Glutamatergic neuron (in vitro differentiated cells): ENCODE measurements around the gene ATP2B3. TPM values are rescaled to one million over a fixed set of nuclear protein-coding genes. Genes with fewer than 3 reads are reported as not detected.
"Not testable (repeated sequence)": the region's sequence is repeated elsewhere in the genome, so short reads cannot be mapped to it uniquely, and the experiment has no call there.

Experiments
- DNase-seq: peaks from one replicate; pipeline ENCODE4 v3.0.0; 2022
- H3K27ac Mint-ChIP-seq: one replicate; pipeline ENCODE4 v1.8.0; 2020; ENCODE audit warnings: mild to moderate bottlenecking, mixed read lengths, inconsistent platforms; ENCODE audit not compliant: unreplicated experiment
- H3K27me3 Mint-ChIP-seq: one replicate; pipeline ENCODE4 v1.8.0; 2020; ENCODE audit warnings: mild to moderate bottlenecking, moderate library complexity, mixed read lengths, inconsistent platforms; ENCODE audit not compliant: unreplicated experiment
- H3K36me3 Mint-ChIP-seq: one replicate; pipeline ENCODE4 v1.8.0; 2020; ENCODE audit warnings: mild to moderate bottlenecking, mixed read lengths, inconsistent platforms; ENCODE audit not compliant: unreplicated experiment
- H3K4me1 Mint-ChIP-seq: one replicate; pipeline ENCODE4 v1.8.0; 2020; ENCODE audit warnings: mild to moderate bottlenecking, low read depth, mixed read lengths, inconsistent platforms; ENCODE audit not compliant: unreplicated experiment
- H3K4me3 Mint-ChIP-seq: one replicate; pipeline ENCODE4 v1.8.0; 2020; ENCODE audit warnings: mild to moderate bottlenecking, mixed read lengths, inconsistent platforms; ENCODE audit not compliant: unreplicated experiment
- H3K9me3 Mint-ChIP-seq: one replicate; pipeline ENCODE4 v1.8.0; 2020; ENCODE audit warnings: mild to moderate bottlenecking, moderate library complexity, mixed read lengths, inconsistent platforms; ENCODE audit not compliant: unreplicated experiment
- CTCF ChIP-seq: fragments of 200-600 bp; sonication (generic); IDR thresholded peaks from one replicate; pipeline ENCODE4 v1.5.0; 2021; ENCODE audit not compliant: partially characterized antibody, unreplicated experiment
- total RNA-seq: library from RNA; stranded (reverse); fragmentation: NEBNext Ultra II Directional; extraction: Animal tissue kit (Norgen Biotek cat#: 25700); gene quantifications from one replicate; pipeline ENCODE4 v1.2.1, GENCODE V29; 2021; ENCODE audit not compliant: unreplicated experiment

ATP2B3 gene
- total RNA-seq, 1 donor from 2014 or later = 68.0 TPM

GRCh38 chrX:153600032-153600373 is 82.6 kb downstream of the ATP2B3 start:
- H3K27ac Mint-ChIP-seq = no peak overlapping the region
- H3K9me3 Mint-ChIP-seq = peaks cover 9% of the 10 kb centered on the region

GRCh38 chrX:153600921-153601320 is 83.5 kb downstream of the ATP2B3 start:
- peaks cover 8% of the 10 kb centered on the region for H3K9me3 Mint-ChIP-seq

More at GRCh38 chrX:153600032-153600373, 82.6 kb downstream of the ATP2B3 start:
- no peak for DNase-seq
- H3K27me3 Mint-ChIP-seq = peaks cover 6% of the 10 kb centered on the region
- peak overlapping the region; percentile 89 for H3K4me3 Mint-ChIP-seq
- no peaks in the 10 kb centered on the region for H3K36me3 Mint-ChIP-seq
- H3K4me1 Mint-ChIP-seq = peaks cover 13% of the 10 kb centered on the region
- no peak for TF ChIP-seq CTCF

GRCh38 chrX:153601511-153602110 is 84.2 kb downstream of the ATP2B3 start:
- H3K4me1 Mint-ChIP-seq = peaks cover 6% of the 10 kb centered on the region
- H3K36me3 Mint-ChIP-seq = no peaks in the 10 kb centered on the region
- H3K27ac Mint-ChIP-seq = no peak overlapping the region
- no peak for DNase-seq
- no peak overlapping the region for H3K4me3 Mint-ChIP-seq
- H3K9me3 Mint-ChIP-seq = peaks cover 8% of the 10 kb centered on the region
- no peak for TF ChIP-seq CTCF
- peaks cover 6% of the 10 kb centered on the region for H3K27me3 Mint-ChIP-seq

More at GRCh38 chrX:153600921-153601320, 83.5 kb downstream of the ATP2B3 start:
- Mint-ChIP-seq H3K4me1 (peaks cover 9% of the 10 kb centered on the region), H3K27me3 (peaks cover 6% of the 10 kb centered on the region), H3K36me3 (no peaks in the 10 kb centered on the region), H3K4me3 (peak overlapping the region; percentile 89), H3K27ac (no peak overlapping the region)
- no peak for DNase-seq
- TF ChIP-seq CTCF = no peak

GRCh38 chrX:153602601-153603000 is 85.2 kb downstream of the ATP2B3 start:
- no peak overlapping the region for H3K4me3 Mint-ChIP-seq
- H3K9me3 Mint-ChIP-seq = peaks cover 7% of the 10 kb centered on the region
- no peak for TF ChIP-seq CTCF
- DNase-seq = no peak
- no peak overlapping the region for H3K27ac Mint-ChIP-seq
- peaks cover 6% of the 10 kb centered on the region for H3K27me3 Mint-ChIP-seq
- H3K4me1 Mint-ChIP-seq = peaks cover 6% of the 10 kb centered on the region
- peaks cover 5% of the 10 kb centered on the region for H3K36me3 Mint-ChIP-seq

- peaks cover 5% of the 10 kb centered on the region for H3K36me3 Mint-ChIP-seq
- H3K4me3 Mint-ChIP-seq = no peak overlapping the region
- peaks cover 3% of the 10 kb centered on the region for H3K9me3 Mint-ChIP-seq
- no peak for DNase-seq
- H3K27ac Mint-ChIP-seq = no peak overlapping the region
- peaks cover 6% of the 10 kb centered on the region for H3K4me1 Mint-ChIP-seq
- no peak for TF ChIP-seq CTCF
- H3K27me3 Mint-ChIP-seq = peaks cover 6% of the 10 kb centered on the region
These were observed 85.8 kb downstream of the ATP2B3 start for GRCh38 chrX:153603131-153603656.

- not testable (repeated sequence) for H3K27ac Mint-ChIP-seq, H3K27me3 Mint-ChIP-seq, DNase-seq, H3K9me3 Mint-ChIP-seq, H3K4me1 Mint-ChIP-seq, H3K36me3 Mint-ChIP-seq, H3K4me3 Mint-ChIP-seq
These were observed 87.4 kb downstream of the ATP2B3 start for GRCh38 chrX:153604666-153605380.
